ENCODE results near the gene FREY1.

Gene FREY1

GRCh38 chr11:45897556-45897955 lies 9.5 kb downstream of the FREY1 start:
- no peak overlapping the region for H3K4me3 ChIP-seq (replicated peaks; ENCODE audit: insufficient read depth, low read length)
- DNase-seq (ENCODE audit: low read depth in 1 of 2, low spot score in 1 of 2) = no peak
- peaks cover 29% of the 10 kb centered on the region for H3K27me3 ChIP-seq (ENCODE audit: insufficient read depth, poor library complexity, severe bottlenecking)
- TF ChIP-seq GABPA (IDR thresholded peaks at IDR 0.05; ENCODE audit: low read depth) (no peak), REST (IDR thresholded peaks at IDR 0.05; ENCODE audit: insufficient replicate concordance, low read depth) (no peak), SPI1 (IDR thresholded peaks at IDR 0.05; ENCODE audit: borderline replicate concordance, low read depth) (no peak), POLR2AphosphoS5 (IDR thresholded peaks at IDR 0.05; ENCODE audit: low read depth) (no peak), CTCF (IDR thresholded peaks at IDR 0.05; ENCODE audit: insufficient read depth, low read length) (no peak)
- no peak overlapping the region for H3K27ac ChIP-seq (replicated peaks)

GRCh38 chr11:45896422-45896984 lies 10.6 kb downstream of the FREY1 start:
- Histone ChIP-seq H3K4me3 (replicated peaks; ENCODE audit: insufficient read depth, low read length) (no peak overlapping the region), H3K27me3 (ENCODE audit: insufficient read depth, poor library complexity, severe bottlenecking) (peaks cover 29% of the 10 kb centered on the region), H3K27ac (replicated peaks) (no peak overlapping the region)
- DNase-seq (ENCODE audit: low read depth in 1 of 2, low spot score in 1 of 2) = no peak
- TF ChIP-seq SPI1 (IDR thresholded peaks at IDR 0.05; ENCODE audit: borderline replicate concordance, low read depth) (no peak), REST (IDR thresholded peaks at IDR 0.05; ENCODE audit: insufficient replicate concordance, low read depth) (peak; percentile 78), GABPA (IDR thresholded peaks at IDR 0.05; ENCODE audit: low read depth) (no peak), POLR2AphosphoS5 (IDR thresholded peaks at IDR 0.05; ENCODE audit: low read depth) (no peak), CTCF (IDR thresholded peaks at IDR 0.05; ENCODE audit: insufficient read depth, low read length) (no peak)

GRCh38 chr11:45895553-45896259 lies 11.4 kb downstream of the FREY1 start:
- no peak overlapping the region for H3K4me3 ChIP-seq (replicated peaks; ENCODE audit: insufficient read depth, low read length)
- H3K27me3 ChIP-seq (ENCODE audit: insufficient read depth, poor library complexity, severe bottlenecking) = peaks cover 24% of the 10 kb centered on the region
- DNase-seq (ENCODE audit: low read depth in 1 of 2, low spot score in 1 of 2) = no peak
- H3K27ac ChIP-seq (replicated peaks) = no peak overlapping the region
- no peak for TF ChIP-seq POLR2AphosphoS5 (IDR thresholded peaks at IDR 0.05; ENCODE audit: low read depth)

- no peak for DNase-seq (ENCODE audit: low read depth in 1 of 2, low spot score in 1 of 2)
- no peak for TF ChIP-seq POLR2AphosphoS5 (IDR thresholded peaks at IDR 0.05; ENCODE audit: low read depth)
- H3K27ac ChIP-seq (replicated peaks) = no peak overlapping the region
- H3K4me3 ChIP-seq (replicated peaks; ENCODE audit: insufficient read depth, low read length) = no peak overlapping the region
- H3K27me3 ChIP-seq (ENCODE audit: insufficient read depth, poor library complexity, severe bottlenecking) = peaks cover 18% of the 10 kb centered on the region
These were observed 12.4 kb downstream of the FREY1 start for GRCh38 chr11:45894555-45895247.
